ENCODE data around the gene SDF2L1. TPM values are rescaled to one million over a fixed set of nuclear protein-coding genes. Genes with fewer than 3 reads are reported as not detected.

The SDF2L1 gene
- polyA plus RNA-seq, 3 donors, result 11.7 to 19.3 (median 16.1) TPM

- DNase-seq (ENCODE audit: low read depth in 3 of 3, low spot score in 2 of 3), result no peak
Observed at GRCh38 chr22:21621025-21621424, 21.1 kb upstream of the SDF2L1 start.

DNA sequence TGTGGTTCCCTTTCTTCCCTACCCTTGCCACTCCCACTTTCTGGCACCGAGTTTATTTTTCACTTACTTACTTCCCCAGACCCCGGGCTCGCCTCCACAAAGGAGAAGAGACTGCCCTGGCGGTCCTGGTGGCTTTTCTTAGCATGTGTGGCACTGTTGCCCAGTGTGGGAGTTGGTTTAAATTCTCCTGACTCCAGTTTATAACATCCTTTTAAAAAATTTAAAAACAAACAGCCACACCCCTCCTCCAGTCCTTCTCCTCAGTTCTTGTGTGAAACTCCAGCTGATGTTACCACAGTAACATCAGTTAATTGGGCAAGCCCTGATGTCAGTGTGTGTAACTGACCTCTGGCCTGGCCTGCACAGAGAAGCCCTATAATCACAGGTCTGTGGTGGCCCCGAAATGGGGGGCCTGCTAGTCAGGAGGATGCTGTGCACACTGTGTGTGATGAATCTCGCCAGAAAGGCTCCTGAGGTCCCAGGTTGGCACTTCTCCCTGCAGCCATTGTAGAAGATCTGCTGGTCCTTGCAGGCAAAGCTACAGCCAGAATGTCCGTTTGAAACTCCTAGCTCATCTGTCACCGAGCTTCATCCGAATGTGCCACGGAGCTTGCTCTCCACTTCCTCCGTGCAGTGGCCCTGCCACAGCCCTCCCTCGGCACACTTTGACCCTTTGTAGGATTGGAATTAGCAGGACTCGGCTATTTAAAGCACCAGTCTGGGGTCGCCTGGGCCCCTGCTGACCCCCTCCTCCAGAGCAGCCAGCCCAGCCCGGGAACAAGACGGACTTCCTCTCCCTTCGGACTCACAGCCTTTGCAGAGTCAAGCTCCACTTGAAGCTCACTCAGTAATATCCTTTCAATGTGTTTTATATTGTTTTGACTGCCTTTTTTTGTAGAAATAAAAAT, 19.8 kb upstream of the SDF2L1 start:
- DNase-seq (ENCODE audit: low read depth in 3 of 3, low spot score in 2 of 3), result no peak

- no peak for DNase-seq (ENCODE audit: low read depth in 3 of 3, low spot score in 2 of 3)
Observed at GRCh38 chr22:21622919-21623647, 19.0 kb upstream of the SDF2L1 start.

DNA sequence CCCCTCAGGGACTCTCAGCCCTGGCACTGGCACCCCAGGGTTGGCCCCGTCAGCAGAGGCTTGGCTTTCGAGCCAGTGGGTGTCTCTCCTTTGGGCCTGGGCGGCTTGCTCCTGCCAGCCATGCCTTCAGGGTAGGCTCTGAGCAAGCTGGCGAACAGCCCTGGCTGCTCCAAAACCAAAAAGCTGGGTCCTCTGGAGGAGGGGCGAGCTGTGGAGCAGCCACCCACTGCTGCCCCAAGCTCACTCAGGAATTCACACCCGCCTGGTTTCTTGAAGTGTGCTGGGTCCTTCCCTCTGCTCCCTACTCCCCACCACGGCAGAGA, 18.5 kb upstream of the SDF2L1 start:
- DNase-seq (ENCODE audit: low read depth in 3 of 3, low spot score in 2 of 3), result no peak

GRCh38 chr22:21624120-21624879, 17.8 kb upstream of the SDF2L1 start:
- no peak for DNase-seq (ENCODE audit: low read depth in 3 of 3, low spot score in 2 of 3)

GRCh38 chr22:21624880-21625791, 17.0 kb upstream of the SDF2L1 start:
- DNase-seq (ENCODE audit: low read depth in 3 of 3, low spot score in 2 of 3), result no peak

DNA sequence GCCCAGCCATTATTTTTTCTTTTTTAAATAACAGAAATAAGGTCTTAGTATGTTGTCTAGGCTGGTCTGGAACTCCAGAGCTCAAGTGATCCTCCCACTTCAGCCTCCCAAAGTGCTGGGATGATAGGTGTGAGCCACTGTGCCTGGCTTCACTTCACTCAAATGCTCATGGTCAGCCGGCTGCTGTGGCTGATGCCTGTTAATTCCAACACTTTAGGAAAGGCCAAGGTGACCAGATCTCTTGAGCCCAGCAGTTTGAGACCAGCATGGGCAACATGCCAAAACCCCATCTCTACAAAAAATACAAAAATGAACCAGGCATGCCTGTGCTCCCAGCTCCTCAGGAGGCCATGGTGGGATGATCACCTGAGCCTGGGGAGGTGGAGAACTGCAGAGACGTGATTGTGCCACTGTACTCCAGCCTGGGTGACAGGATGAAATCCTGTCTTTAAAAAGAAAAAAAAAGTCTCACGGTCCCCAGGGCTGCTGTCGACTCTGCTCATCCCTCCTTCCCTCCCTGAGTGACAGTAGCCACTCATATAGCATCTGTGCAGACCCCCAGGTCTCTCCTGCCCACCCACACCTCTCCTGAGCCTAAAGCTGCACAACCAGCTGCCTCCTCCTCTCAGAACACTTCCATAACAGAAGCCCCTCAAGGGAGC, 15.9 kb upstream of the SDF2L1 start:
- DNase-seq (ENCODE audit: low read depth in 3 of 3, low spot score in 2 of 3), result no peak

DNA sequence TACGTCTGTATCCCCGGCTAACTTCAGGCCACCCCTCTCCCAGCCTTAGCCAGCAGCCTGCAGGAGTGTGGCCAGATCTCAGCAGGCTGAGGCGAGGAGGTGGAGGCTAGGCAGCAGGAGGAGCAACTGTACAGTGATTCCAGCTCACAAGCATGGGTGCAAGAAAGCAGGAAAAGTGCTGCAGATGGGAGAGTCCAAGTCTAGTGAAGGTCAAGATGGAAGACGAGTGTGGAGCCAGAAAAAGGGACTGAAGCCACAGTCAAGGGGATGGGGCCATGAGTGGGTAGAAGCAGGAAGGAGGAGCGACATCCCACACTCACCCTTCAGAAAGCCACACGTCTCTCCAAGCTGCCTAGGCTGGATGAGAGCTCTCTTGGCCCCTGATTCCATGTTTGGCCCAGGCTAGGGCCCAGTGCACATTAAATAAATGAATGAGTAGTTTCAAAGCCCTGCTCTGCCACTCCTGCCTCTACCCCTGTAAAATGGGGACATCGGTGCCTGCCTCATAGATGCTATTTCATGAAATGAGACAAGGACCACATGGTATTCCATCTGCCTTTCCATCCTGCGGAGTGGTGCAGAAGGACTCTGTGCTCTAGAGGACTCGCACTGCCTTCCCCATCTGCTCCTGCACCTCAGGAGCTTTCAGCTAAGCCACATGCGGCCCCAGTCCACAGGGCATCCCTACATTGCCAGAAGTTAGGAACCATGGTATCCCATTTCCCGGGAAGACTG, 15.2 kb upstream of the SDF2L1 start:
- DNase-seq (ENCODE audit: low read depth in 3 of 3, low spot score in 2 of 3), result no peak

- DNase-seq (ENCODE audit: low read depth in 3 of 3, low spot score in 2 of 3), result no peak
Observed at GRCh38 chr22:21628386-21629254, 13.5 kb upstream of the SDF2L1 start.

GRCh38 chr22:21629255-21630149, 12.6 kb upstream of the SDF2L1 start, which contains the start of gene YDJC:
Gene YDJC (minus strand): TSS chr22:21630022. CDS start chr22:21630014, 8 bp downstream.
- peak; percentile 43 to 87 (median 81) for DNase-seq (ENCODE audit: low read depth in 3 of 3, low spot score in 2 of 3)

GRCh38 chr22:21631025-21631424, 11.1 kb upstream of the SDF2L1 start:
- no peak for DNase-seq (ENCODE audit: low read depth in 3 of 3, low spot score in 2 of 3)

DNA sequence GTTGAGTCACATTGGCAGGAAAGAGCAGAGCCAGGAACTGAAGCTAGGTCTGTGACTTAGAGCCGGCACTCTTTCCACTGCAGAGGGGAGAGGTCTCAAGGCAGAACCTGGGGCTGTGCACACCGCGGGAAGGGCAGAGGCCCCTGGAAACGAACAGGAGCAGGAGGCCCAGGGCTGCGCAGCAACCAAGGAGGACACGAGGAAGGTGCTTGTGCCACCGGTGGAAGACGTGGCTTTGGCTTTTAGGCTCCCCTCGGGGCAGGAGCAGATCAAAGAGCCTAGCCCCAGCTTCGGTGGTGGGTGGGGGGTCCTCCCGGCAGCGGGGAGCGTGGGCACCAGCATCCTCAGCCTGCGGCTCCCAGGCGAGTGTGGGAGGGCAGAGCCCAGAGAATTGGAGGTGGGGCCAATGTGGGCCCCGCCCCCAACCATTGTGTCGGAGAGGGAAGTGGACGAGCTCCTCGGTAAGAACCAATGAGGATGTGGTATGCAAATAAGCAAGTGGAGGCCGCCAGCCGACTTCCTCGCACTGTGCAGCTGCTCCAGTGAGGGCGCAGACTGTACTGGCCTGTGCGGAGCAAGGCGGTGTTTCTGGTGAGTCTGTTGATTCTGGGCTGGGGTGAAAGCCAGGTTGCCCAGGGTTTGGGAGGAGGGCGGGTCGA, 9.7 kb upstream of the SDF2L1 start, which contains the start of gene CCDC116:
TSS of gene CCDC116 (plus strand) at position 524 of the 659 bp plus-strand sequence. CDS start 422 bp downstream, outside the sequence.
- DNase-seq (ENCODE audit: low read depth in 3 of 3, low spot score in 2 of 3), result no peak

DNA sequence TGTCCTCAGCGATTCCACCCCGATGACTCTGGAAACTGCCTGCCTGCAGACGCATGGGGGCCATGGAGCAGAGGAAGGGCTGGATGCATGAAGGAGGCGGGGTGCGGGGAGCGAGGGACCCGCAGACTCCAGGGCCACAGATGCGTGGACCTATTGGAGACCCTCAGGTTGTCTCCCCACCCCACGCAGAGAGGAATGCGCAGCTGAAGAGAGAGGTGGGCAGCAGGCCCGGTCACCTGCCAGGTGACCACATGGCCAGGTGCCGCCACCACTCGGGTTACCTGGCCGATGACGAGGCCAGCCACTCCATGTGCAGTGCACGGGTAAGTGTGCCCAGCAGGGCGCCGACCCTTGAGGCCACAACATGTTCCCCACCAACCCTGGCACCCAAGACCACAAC, 9.2 kb upstream of the SDF2L1 start:
- DNase-seq (ENCODE audit: low read depth in 3 of 3, low spot score in 2 of 3), result no peak

DNA sequence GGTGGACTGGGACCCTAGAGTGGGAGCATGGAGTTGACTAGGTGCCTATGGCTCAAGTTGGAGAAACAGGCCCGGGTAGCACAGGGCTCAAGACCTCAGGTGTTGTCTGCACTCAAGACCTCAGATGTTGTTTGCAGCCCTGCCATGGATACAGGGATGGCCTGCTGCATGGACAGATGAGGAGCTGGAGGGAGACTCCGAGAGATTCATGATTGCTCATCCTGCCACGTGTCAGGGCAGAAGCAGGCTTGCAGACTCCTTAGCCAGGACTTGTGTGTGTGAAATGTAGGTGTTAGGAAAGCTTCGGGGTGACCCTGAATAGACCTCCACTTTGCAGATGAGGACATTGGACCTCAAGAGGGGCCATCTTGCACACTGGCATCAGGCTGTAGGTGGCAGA, 8.6 kb upstream of the SDF2L1 start:
- no peak for DNase-seq (ENCODE audit: low read depth in 3 of 3, low spot score in 2 of 3)

GRCh38 chr22:21634081-21634480, 8.0 kb upstream of the SDF2L1 start:
- DNase-seq (ENCODE audit: low read depth in 3 of 3, low spot score in 2 of 3), result no peak

DNA sequence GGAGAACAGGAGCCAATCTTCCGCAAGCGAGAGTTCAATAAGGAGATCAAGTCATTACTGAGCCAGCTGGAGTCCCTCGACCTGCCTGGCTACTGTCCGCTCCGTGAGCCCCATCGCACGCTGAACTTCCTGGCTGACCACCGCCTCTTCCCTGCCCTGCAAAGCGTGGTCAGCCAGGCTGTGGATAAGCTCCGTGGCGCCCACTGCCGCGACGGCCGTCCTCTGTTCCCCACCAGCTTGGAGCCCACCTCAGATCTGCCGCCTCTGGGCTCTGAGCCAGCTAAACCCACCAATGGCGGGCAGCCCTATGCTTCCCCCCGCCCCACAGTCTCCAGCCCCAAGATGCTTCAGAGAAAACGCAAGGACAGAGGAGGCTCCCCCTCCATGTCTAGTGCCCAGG, 7.3 kb upstream of the SDF2L1 start:
- no peak for DNase-seq (ENCODE audit: low read depth in 3 of 3, low spot score in 2 of 3)
